Neural progenitor cell (in vitro differentiated cells): ENCODE results near the gene CTTN.

Source experiments
- CTCF ChIP-seq: fragments of 200-600 bp; sonication (generic); IDR thresholded peaks from 2 replicates; pipeline ENCODE4 v1.5.1; 2017; ENCODE audit warnings: antibody characterized with exemption, mild to moderate bottlenecking
- EZH2 ChIP-seq: fragments of 200-600 bp; sonication (generic); IDR thresholded peaks from 2 replicates; pipeline ENCODE4 v1.6.1; 2017; ENCODE audit warnings: antibody characterized with exemption, mild to moderate bottlenecking, moderate library complexity

- TF ChIP-seq CTCF = no peak
- TF ChIP-seq EZH2 = no peak
These were observed 33.3 kb downstream of the CTTN start for GRCh38 chr11:70431611-70432010.
